ENCODE results near the gene RXFP4. TPM values are rescaled to one million over a fixed set of nuclear protein-coding genes. Genes with fewer than 3 reads are reported as not detected.

Gene RXFP4
- total and polyA plus RNA-seq, 9 of the 15 experiments (the other 6 are each of a cell fraction or from before 2014, with no cell fraction given) = 0.64 TPM; not detected in 8

GRCh38 chr1:155976913-155977689 is 35.7 kb downstream of the RXFP4 start (continued):
- TF ChIP-seq, protein P1, sequence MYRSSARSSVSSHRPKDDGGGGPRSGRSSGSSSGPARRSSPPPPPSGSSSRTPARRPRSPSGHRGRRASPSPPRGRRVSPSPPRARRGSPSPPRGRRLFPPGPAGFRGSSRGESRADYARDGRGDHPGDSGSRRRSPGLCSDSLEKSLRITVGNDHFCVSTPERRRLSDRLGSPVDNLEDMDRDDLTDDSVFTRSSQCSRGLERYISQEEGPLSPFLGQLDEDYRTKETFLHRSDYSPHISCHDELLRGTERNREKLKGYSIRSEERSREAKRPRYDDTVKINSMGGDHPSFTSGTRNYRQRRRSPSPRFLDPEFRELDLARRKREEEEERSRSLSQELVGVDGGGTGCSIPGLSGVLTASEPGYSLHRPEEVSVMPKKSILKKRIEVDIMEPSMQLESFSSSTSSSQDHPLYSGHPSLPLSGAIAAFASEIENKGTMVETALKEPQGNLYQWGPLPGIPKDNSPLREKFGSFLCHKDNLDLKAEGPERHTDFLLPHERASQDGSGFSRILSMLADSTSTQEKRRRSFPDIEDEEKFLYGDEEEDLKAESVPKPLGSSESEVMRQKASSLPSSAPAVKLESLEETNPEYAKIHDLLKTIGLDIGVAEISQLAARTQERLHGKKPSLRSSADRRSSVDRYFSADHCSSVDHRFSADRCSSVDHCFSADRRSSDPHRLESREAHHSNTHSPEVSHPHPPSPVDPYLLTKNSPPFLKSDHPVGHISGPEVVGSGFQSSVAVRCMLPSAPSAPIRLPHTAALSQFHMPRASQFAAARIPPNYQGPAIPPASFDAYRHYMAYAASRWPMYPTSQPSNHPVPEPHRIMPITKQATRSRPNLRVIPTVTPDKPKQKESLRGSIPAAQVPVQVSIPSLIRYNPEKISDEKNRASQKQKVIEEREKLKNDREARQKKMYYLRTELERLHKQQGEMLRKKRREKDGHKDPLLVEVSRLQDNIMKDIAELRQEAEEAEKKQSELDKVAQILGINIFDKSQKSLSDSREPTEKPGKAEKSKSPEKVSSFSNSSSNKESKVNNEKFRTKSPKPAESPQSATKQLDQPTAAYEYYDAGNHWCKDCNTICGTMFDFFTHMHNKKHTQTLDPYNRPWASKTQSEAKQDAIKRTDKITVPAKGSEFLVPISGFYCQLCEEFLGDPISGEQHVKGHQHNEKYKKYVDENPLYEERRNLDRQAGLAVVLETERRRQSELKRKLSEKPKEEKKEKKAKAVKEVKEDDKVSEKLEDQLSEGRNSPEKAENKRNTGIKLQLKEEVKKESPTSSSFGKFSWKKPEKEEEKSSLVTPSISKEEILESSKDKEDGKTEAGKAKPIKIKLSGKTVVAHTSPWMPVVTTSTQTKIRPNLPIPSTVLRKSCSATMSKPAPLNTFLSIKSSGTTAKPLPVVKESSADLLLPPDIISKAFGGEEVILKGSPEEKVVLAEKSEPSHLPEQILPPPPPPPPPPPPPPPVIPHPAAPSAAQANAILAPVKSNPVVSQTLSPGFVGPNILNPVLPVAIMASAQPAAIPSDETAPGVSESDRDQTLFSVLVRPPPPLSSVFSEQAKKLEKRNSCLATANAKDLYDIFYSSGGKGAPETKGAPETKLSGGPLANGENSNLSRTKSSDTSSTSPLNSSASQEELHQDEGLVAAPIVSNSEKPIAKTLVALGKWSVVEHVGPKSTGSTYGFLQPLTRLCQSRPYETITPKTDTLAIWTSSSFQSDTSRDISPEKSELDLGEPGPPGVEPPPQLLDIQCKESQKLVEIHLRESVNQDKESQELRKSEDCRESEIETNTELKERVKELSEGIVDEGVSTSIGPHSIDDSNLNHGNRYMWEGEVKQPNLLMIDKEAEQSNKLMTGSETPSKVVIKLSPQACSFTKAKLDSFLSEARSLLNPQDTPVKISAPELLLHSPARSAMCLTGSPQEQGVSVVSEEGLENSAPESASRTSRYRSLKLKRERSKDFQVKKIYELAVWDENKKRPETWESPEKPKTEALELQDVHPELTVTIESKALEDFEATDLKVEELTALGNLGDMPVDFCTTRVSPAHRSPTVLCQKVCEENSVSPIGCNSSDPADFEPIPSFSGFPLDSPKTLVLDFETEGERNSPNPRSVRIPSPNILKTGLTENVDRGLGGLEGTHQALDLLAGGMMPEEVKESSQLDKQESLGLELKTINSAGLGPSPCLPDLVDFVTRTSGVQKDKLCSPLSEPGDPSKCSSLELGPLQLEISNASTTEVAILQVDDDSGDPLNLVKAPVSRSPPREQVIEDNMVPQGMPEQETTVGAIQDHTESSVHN (IDR thresholded peaks at IDR 0.05; ENCODE audit: borderline replicate concordance in 1 of 2, low read depth in 1 of 2) = no peak
- TF ChIP-seq TGIF2 (CRISPR knock-in tag; IDR thresholded peaks at IDR 0.05) = no peak
- no peak for TF ChIP-seq ATF1 (CRISPR knock-in tag; IDR thresholded peaks at IDR 0.05)
- TF ChIP-seq ATF1 (tag; IDR thresholded peaks at IDR 0.05) = no peak
- no peak for TF ChIP-seq MAX (CRISPR knock-in tag; IDR thresholded peaks at IDR 0.05)
- TF ChIP-seq ZNF282 (CRISPR knock-in tag; IDR thresholded peaks at IDR 0.05) = no peak
- TF ChIP-seq ZNF311 (CRISPR knock-in tag; IDR thresholded peaks at IDR 0.05) = no peak
- TF ChIP-seq BMI1 (IDR thresholded peaks at IDR 0.05; ENCODE audit: low read length) = no peak
- no peak for TF ChIP-seq RREB1 (CRISPR knock-in tag; IDR thresholded peaks at IDR 0.05)
- TF ChIP-seq FOXO4 (CRISPR knock-in tag; IDR thresholded peaks at IDR 0.05) = no peak
- TF ChIP-seq SRF (CRISPR knock-in tag; IDR thresholded peaks at IDR 0.05) = no peak
- no peak for TF ChIP-seq CCAR2 (IDR thresholded peaks at IDR 0.05; ENCODE audit: low read depth, low read length)
